Astrocyte of the cerebellum (primary cell): ENCODE measurements around the gene ATN1.

Experiments used
- DNase-seq: peaks from one replicate; pipeline ENCODE4 v3.0.0-alpha.2; 2011; ENCODE audit warnings: low read depth
- H3K4me3 ChIP-seq: 2 replicates; pipeline ENCODE4 v1.5.1; 2011; ENCODE audit warnings: mild to moderate bottlenecking, low read depth, low read length, moderate library complexity
- CTCF ChIP-seq: IDR thresholded peaks from 2 replicates; pipeline ENCODE4 v1.5.1; 2012; ENCODE audit warnings: low read length, low read depth, moderate library complexity, mild to moderate bottlenecking; ENCODE audit errors: missing control alignments
- in situ Hi-C: cut with HindIII; loops from 2 replicates; pipeline ENCODE4 v1.10.0; 2017; ENCODE audit warnings: low sequenced_read_pairs

Gene ATN1

GRCh38 chr12:6952863-6953441 is 25.2 kb downstream of the ATN1 start:
- no peak overlapping the region for H3K4me3 ChIP-seq
- no peak for DNase-seq
- in situ Hi-C loops = no loop called here
- no peak for TF ChIP-seq CTCF

GRCh38 chr12:6953442-6954315 is 25.9 kb downstream of the ATN1 start:
- DNase-seq = no peak
- no peak overlapping the region for H3K4me3 ChIP-seq
- TF ChIP-seq CTCF = no peak
- in situ Hi-C loops = no loop called here

GRCh38 chr12:6954316-6955107 is 26.8 kb downstream of the ATN1 start:
- TF ChIP-seq CTCF = no peak
- no peak overlapping the region for H3K4me3 ChIP-seq
- no peak for DNase-seq
- in situ Hi-C loops = no loop called here

- TF ChIP-seq CTCF = no peak
- no peak for DNase-seq
- in situ Hi-C loops = no loop called here
- no peak overlapping the region for H3K4me3 ChIP-seq
These were observed 27.6 kb downstream of the ATN1 start for GRCh38 chr12:6955108-6956020.

GRCh38 chr12:6956021-6956727 is 28.4 kb downstream of the ATN1 start:
- DNase-seq = no peak
- H3K4me3 ChIP-seq = no peak overlapping the region
- no peak for TF ChIP-seq CTCF
- in situ Hi-C loops = no loop called here
